Measurements from ENCODE around the gene LMTK3. TPM values are rescaled to one million over a fixed set of nuclear protein-coding genes. Genes with fewer than 3 reads are reported as not detected.

Gene LMTK3
- total and polyA plus RNA-seq, 2 experiments from 2014 or later, result 0.22 TPM; not detected in 1

DNA sequence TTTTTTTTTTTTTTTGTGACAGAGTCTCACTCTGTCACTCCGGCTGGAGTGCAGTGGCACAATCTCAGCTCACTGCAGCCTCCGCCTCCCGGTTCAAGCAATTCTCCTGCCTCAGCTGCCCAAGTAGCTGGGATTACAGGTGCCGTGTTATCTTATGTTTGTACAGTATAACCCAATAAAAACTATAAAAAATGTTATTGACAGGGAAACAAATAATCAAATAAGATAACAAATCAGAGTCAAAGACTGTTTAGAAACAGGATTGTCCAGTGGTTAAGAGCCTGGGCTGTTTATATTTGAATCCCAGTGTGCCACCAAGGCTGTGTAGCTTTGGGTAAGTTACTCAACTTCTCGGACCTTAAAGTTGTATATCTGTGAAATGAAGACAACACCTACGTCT, 19.1 kb upstream of the LMTK3 start:
- no peak overlapping the region for H3K27ac ChIP-seq
- no peaks in the 10 kb centered on the region for H3K9me2 ChIP-seq (ENCODE audit: insufficient read depth)
- no peaks in the 10 kb centered on the region for H3K27me3 ChIP-seq (replicated peaks; ENCODE audit: insufficient read depth)
- in situ Hi-C loops (cut with MboI), result no loop called here
- no peaks in the 10 kb centered on the region for H4K20me1 ChIP-seq (ENCODE audit: insufficient read depth)
- DNase-seq, result no peak
- H3K36me3 ChIP-seq (ENCODE audit: low read depth), result no peaks in the 10 kb centered on the region
- no peak overlapping the region for H3K4me3 ChIP-seq
- 34 to 38% methylated on average over 6 of the region's 6 CpGs for WGBS, 2 experiments (ENCODE audit: low coverage in 1 of 2, low lambda C conversion rate in 2 of 2, missing lambda C conversion rate in 2 of 2)
- no peak overlapping the region for H3K9ac ChIP-seq
- TF ChIP-seq EZH2phosphoT487 (IDR thresholded peaks at IDR 0.05; ENCODE audit: insufficient read depth, low read depth) (no peak), EZH2 (IDR thresholded peaks at IDR 0.05; ENCODE audit: insufficient read depth, poor library complexity, severe bottlenecking) (no peak)
- H3K9me3 ChIP-seq (ENCODE audit: low read depth), result no peaks in the 10 kb centered on the region
- H3K4me1 ChIP-seq (ENCODE audit: insufficient read depth), result no peaks in the 10 kb centered on the region
- peaks cover 9% of the 10 kb centered on the region; the same call in 1 of the 2 replicates for H3F3A ChIP-seq (ENCODE audit: insufficient read depth)
- H3K4me2 ChIP-seq (ENCODE audit: unreplicated experiment), result no peak overlapping the region
- no peak overlapping the region for H2AFZ ChIP-seq
- no peaks in the 10 kb centered on the region for H3K79me2 ChIP-seq (ENCODE audit: insufficient read depth)

DNA sequence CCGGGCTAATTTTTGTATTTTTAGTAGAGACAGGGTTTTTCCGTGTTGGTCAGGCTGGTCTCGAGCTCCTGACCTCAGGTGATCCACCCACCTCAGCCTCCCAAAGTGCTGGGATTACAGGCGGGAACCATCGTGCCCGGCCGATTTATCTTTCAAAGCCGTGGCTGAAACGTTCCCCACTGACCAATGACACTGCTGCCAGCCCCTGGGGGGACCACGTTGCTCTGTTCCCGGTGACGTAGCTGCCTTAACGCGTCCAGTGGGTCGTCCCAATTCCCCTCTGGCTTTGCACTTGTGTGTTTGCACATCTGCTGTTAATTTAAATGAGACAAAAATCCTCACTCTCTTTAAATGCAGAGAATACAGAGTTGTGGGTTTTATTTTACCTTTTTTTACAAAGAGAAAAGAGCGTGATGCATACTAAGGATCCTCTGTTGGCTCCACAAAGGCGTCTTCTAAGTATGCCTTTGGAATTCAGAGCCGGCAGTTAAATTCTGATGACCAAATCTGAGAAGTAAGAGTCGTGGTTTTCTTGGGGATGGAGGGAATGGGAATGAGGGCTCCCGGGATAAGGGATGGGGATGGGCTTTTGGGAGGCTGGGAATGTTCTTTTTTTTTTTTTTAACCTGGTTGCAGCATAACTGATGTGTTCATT, 18.6 kb upstream of the LMTK3 start:
- peak; percentile 55 for DNase-seq
- Histone ChIP-seq H3K4me2 (ENCODE audit: unreplicated experiment) (no peak overlapping the region), H3K79me2 (ENCODE audit: insufficient read depth) (no peaks in the 10 kb centered on the region), H3K4me3 (peak overlapping the region; percentile 31; the same call in 1 of the 2 replicates), H3F3A (ENCODE audit: insufficient read depth) (peaks cover 9% of the 10 kb centered on the region; the same call in 1 of the 2 replicates), H3K27ac (no peak overlapping the region), H3K9me2 (ENCODE audit: insufficient read depth) (no peaks in the 10 kb centered on the region), H3K4me1 (ENCODE audit: insufficient read depth) (no peaks in the 10 kb centered on the region), H3K9me3 (ENCODE audit: low read depth) (no peaks in the 10 kb centered on the region), H3K9ac (no peak overlapping the region), H3K36me3 (ENCODE audit: low read depth) (no peaks in the 10 kb centered on the region), H2AFZ (peak overlapping the region; percentile 58), H4K20me1 (ENCODE audit: insufficient read depth) (no peaks in the 10 kb centered on the region), H3K27me3 (replicated peaks; ENCODE audit: insufficient read depth) (no peaks in the 10 kb centered on the region)
- WGBS, 2 experiments (ENCODE audit: low coverage in 1 of 2, low lambda C conversion rate in 2 of 2, missing lambda C conversion rate in 2 of 2), result 17 to 22% methylated on average over 20 of the region's 20 CpGs
- TF ChIP-seq EZH2phosphoT487 (IDR thresholded peaks at IDR 0.05; ENCODE audit: insufficient read depth, low read depth) (no peak), EZH2 (IDR thresholded peaks at IDR 0.05; ENCODE audit: insufficient read depth, poor library complexity, severe bottlenecking) (no peak)
- in situ Hi-C loops (cut with MboI), result no loop called here

DNA sequence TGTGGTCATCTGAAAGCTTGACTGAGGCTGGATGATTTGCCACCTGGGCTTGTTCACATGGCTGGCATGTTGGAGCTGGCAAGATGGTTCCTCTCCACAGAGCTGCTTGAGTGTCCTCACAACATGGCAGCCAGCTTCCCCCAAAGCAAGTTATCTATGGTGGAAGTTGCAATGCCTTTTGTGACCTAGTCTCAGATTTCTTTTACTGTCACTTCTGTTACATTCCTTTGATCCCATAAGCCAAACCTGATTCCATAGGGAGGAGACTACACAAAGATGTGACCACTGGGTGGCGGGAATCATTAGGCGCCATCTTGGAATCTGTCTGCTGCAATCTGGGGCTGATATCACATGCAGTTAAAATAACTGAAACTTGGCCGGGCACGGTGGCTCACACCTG, 17.5 kb upstream of the LMTK3 start:
- in situ Hi-C loops (cut with MboI), result no loop called here
- DNase-seq, result no peak
- H3K79me2 ChIP-seq (ENCODE audit: insufficient read depth), result no peaks in the 10 kb centered on the region
- H3K4me2 ChIP-seq (ENCODE audit: unreplicated experiment), result no peak overlapping the region
- H3K27me3 ChIP-seq (replicated peaks; ENCODE audit: insufficient read depth), result no peaks in the 10 kb centered on the region
- H3K9me3 ChIP-seq (ENCODE audit: low read depth), result no peaks in the 10 kb centered on the region
- H3K36me3 ChIP-seq (ENCODE audit: low read depth), result no peaks in the 10 kb centered on the region
- peaks cover 9% of the 10 kb centered on the region; the same call in 1 of the 2 replicates for H3F3A ChIP-seq (ENCODE audit: insufficient read depth)
- H3K27ac ChIP-seq, result no peak overlapping the region
- no peak overlapping the region for H3K4me3 ChIP-seq
- no peak overlapping the region for H2AFZ ChIP-seq
- no peaks in the 10 kb centered on the region for H3K9me2 ChIP-seq (ENCODE audit: insufficient read depth)
- H3K9ac ChIP-seq, result no peak overlapping the region
- H3K4me1 ChIP-seq (ENCODE audit: insufficient read depth), result no peaks in the 10 kb centered on the region
- TF ChIP-seq EZH2 (IDR thresholded peaks at IDR 0.05; ENCODE audit: insufficient read depth, poor library complexity, severe bottlenecking) (no peak), EZH2phosphoT487 (IDR thresholded peaks at IDR 0.05; ENCODE audit: insufficient read depth, low read depth) (no peak)
- 79 to 82% methylated on average over 4 of the region's 4 CpGs for WGBS, 2 experiments (ENCODE audit: low coverage in 1 of 2, low lambda C conversion rate in 2 of 2, missing lambda C conversion rate in 2 of 2)
- H4K20me1 ChIP-seq (ENCODE audit: insufficient read depth), result no peaks in the 10 kb centered on the region

DNA sequence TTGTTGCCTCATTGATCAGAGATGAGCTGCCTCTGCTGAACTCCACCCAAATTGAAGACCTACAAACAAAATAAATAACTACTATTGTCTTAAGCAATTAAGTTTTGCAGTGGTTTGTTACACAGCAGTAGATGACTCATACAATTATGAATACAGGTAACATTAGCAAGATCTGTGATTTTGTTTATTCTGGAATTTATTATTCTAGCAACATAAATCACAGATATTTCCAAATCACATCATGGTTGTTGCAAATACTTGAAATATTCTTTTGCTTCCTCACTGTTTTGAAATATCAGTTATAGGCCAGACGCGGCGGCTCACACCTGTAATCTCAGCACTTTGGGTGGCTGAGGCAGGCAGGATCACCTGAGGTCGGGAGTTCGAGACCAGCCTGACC, 13.1 kb upstream of the LMTK3 start:
- no peak for TF ChIP-seq EZH2 (IDR thresholded peaks at IDR 0.05; ENCODE audit: insufficient read depth, poor library complexity, severe bottlenecking)
- TF ChIP-seq EZH2phosphoT487 (IDR thresholded peaks at IDR 0.05; ENCODE audit: insufficient read depth, low read depth), result no peak
- Histone ChIP-seq H3K4me3 (no peak overlapping the region), H3K79me2 (ENCODE audit: insufficient read depth) (no peaks in the 10 kb centered on the region), H4K20me1 (ENCODE audit: insufficient read depth) (no peaks in the 10 kb centered on the region), H2AFZ (no peak overlapping the region), H3K4me2 (ENCODE audit: unreplicated experiment) (no peak overlapping the region), H3K27me3 (replicated peaks; ENCODE audit: insufficient read depth) (no peaks in the 10 kb centered on the region; the same call in 1 of the 2 replicates), H3K36me3 (ENCODE audit: low read depth) (no peaks in the 10 kb centered on the region), H3K27ac (no peak overlapping the region), H3K9me3 (ENCODE audit: low read depth) (no peaks in the 10 kb centered on the region), H3K9me2 (ENCODE audit: insufficient read depth) (no peaks in the 10 kb centered on the region), H3F3A (ENCODE audit: insufficient read depth) (no peaks in the 10 kb centered on the region), H3K9ac (no peak overlapping the region), H3K4me1 (ENCODE audit: insufficient read depth) (no peaks in the 10 kb centered on the region)
- in situ Hi-C loops (cut with MboI), result no loop called here
- 86 to 95% methylated on average over 5 of the region's 5 CpGs for WGBS, 2 experiments (ENCODE audit: low coverage in 1 of 2, low lambda C conversion rate in 2 of 2, missing lambda C conversion rate in 2 of 2)
- DNase-seq, result no peak

Data from GM23248 (cell line).